Caco-2 (cell line): ENCODE data around the gene TEX101. TPM values are rescaled to one million over a fixed set of nuclear protein-coding genes. Genes with fewer than 3 reads are reported as not detected.
"Not testable (repeated sequence)": the region's sequence is repeated elsewhere in the genome, so short reads cannot be mapped to it uniquely, and the experiment has no call there.

Source experiments
- BruUV-seq: library from RNA; stranded (reverse); fragments of 400-500 nt; replicated peaks from 2 replicates; lab custom pipeline; 2021; lab: Mats Ljungman, UMichigan
- CTCF ChIA-PET: fragments of 300-600 bp; sonication (Branson Sonifier 250); formaldehyde crosslinking; loops from one replicate; lab custom pipeline; 2022; ENCODE audit warnings: antibody characterized with exemption; lab: Charles Lee
- POLR2A ChIA-PET: fragments of 300-600 bp; sonication (Branson Sonifier 250); formaldehyde crosslinking; loops from one replicate; lab custom pipeline; 2022; ENCODE audit warnings: antibody characterized with exemption; lab: Charles Lee
- DNase-seq, 2 experiments: peaks; one replicate each; pipeline versions ENCODE4 v3.0.0 to v3.0.0-alpha.2; 2020 to 2022
- H3K27me3 ChIP-seq: replicated peaks from 2 replicates; pipeline ENCODE4 v1.6.0; 2011; ENCODE audit warnings: low read length; ENCODE audit not compliant: control insufficient read depth, insufficient read depth
- H3K36me3 ChIP-seq: 2 replicates; pipeline ENCODE4 v1.5.1; 2011; ENCODE audit warnings: low read length; ENCODE audit not compliant: control insufficient read depth, insufficient read depth
- H3K4me1 ChIP-seq: fragments of 250-450 bp; sonication (Bioruptor Pico); 2 replicates; pipeline ENCODE4 v1.5.1; 2020; ENCODE audit warnings: mild to moderate bottlenecking
- H3K4me3 ChIP-seq: 2 replicates; pipeline ENCODE4 v1.5.1; 2011; ENCODE audit warnings: low read depth, mild to moderate bottlenecking, control low read depth, low read length
- H3K9me3 ChIP-seq: fragments of 250-450 bp; sonication (Bioruptor Pico); 2 replicates; pipeline ENCODE4 v1.5.1; 2020; ENCODE audit warnings: mild to moderate bottlenecking, moderate library complexity
- H3K27ac Mint-ChIP-seq: one replicate; pipeline ENCODE4 v1.8.0; 2022; ENCODE audit warnings: mixed read lengths; ENCODE audit not compliant: unreplicated experiment
- H3K27me3 Mint-ChIP-seq: one replicate; pipeline ENCODE4 v1.8.0; 2022; ENCODE audit warnings: mixed read lengths; ENCODE audit not compliant: insufficient read depth, unreplicated experiment
- H3K36me3 Mint-ChIP-seq: one replicate; pipeline ENCODE4 v1.8.0; 2022; ENCODE audit warnings: mild to moderate bottlenecking, mixed read lengths; ENCODE audit not compliant: insufficient read depth, unreplicated experiment
- H3K4me1 Mint-ChIP-seq: one replicate; pipeline ENCODE4 v1.8.0; 2022; ENCODE audit warnings: low read depth, mixed read lengths; ENCODE audit not compliant: unreplicated experiment
- H3K4me3 Mint-ChIP-seq: one replicate; pipeline ENCODE4 v1.8.0; 2022; ENCODE audit warnings: mild to moderate bottlenecking, moderate library complexity, mixed read lengths; ENCODE audit not compliant: unreplicated experiment
- H3K9me3 Mint-ChIP-seq: one replicate; pipeline ENCODE4 v1.8.0; 2022; ENCODE audit warnings: mixed read lengths; ENCODE audit not compliant: unreplicated experiment
- intact Hi-C: fragments of 100-400 bp; cut with micrococcal nuclease; formaldehyde crosslinking; loops from one replicate; pipeline ENCODE4 v1.10.0; 2022; ENCODE audit not compliant: unreplicated experiment
- total RNA-seq: library from RNA; stranded (reverse); gene quantifications from 2 replicates; pipeline ENCODE4 v1.2.3, GENCODE V29; 2022
- TF ChIP-seq, protein P1 (sequence below), 2 experiments: fragments of 200-600 bp in 1 of 2; IDR thresholded peaks; 1 replicate in 1 of 2; 2 replicates in 1 of 2; pipeline versions ENCODE4 v1.5.1 to v1.8.0; 2011 to 2022; ENCODE audit warnings: antibody characterized with exemption in 1 of 2, control low read depth in 1 of 2, inconsistent platforms in 1 of 2, low read depth in 1 of 2, low read length in 1 of 2, mild to moderate bottlenecking in 1 of 2, moderate library complexity in 1 of 2; ENCODE audit not compliant: insufficient read depth in 1 of 2, severe bottlenecking in 1 of 2, unreplicated experiment in 1 of 2

The TEX101 gene
- total RNA-seq, 1 experiment from 2014 or later = not detected

- intact Hi-C loops = loop anchor here (10.0 kb wide), 1 partner anchor 213 kb away; no protein-coding TSS in a partner anchor
- BruUV-seq = no TSS peak
- CTCF ChIA-PET = no interaction called here
- Mint-ChIP-seq H3K9me3 (no peaks in the 10 kb centered on the region), H3K36me3 (no peaks in the 10 kb centered on the region), H3K4me1 (peaks cover under 1% of the 10 kb centered on the region), H3K4me3 (no peak overlapping the region), H3K27me3 (peaks cover 3% of the 10 kb centered on the region), H3K27ac (no peak overlapping the region)
- TF ChIP-seq, protein P1, sequence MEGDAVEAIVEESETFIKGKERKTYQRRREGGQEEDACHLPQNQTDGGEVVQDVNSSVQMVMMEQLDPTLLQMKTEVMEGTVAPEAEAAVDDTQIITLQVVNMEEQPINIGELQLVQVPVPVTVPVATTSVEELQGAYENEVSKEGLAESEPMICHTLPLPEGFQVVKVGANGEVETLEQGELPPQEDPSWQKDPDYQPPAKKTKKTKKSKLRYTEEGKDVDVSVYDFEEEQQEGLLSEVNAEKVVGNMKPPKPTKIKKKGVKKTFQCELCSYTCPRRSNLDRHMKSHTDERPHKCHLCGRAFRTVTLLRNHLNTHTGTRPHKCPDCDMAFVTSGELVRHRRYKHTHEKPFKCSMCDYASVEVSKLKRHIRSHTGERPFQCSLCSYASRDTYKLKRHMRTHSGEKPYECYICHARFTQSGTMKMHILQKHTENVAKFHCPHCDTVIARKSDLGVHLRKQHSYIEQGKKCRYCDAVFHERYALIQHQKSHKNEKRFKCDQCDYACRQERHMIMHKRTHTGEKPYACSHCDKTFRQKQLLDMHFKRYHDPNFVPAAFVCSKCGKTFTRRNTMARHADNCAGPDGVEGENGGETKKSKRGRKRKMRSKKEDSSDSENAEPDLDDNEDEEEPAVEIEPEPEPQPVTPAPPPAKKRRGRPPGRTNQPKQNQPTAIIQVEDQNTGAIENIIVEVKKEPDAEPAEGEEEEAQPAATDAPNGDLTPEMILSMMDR (IDR thresholded peaks at IDR 0.05; ENCODE audit: insufficient read depth in 1 of 2, low read depth in 1 of 2, low read length in 1 of 2, severe bottlenecking in 1 of 2, unreplicated experiment in 1 of 2) = no peak
- Histone ChIP-seq H3K27me3 (no peaks in the 10 kb centered on the region), H3K4me3 (no peak overlapping the region), H3K36me3 (no peaks in the 10 kb centered on the region), H3K9me3 (peaks cover 5% of the 10 kb centered on the region; the same call in 1 of the 2 replicates), H3K4me1 (no peaks in the 10 kb centered on the region)
- no peak for DNase-seq
- POLR2A ChIA-PET = interaction anchor here (0.5 kb wide), 1 partner anchor 62 kb away, joined by 3 read pairs; no protein-coding TSS in a partner anchor
These were observed 27.0 kb downstream of the TEX101 start for GRCh38 chr19:43441716-43442115.

GRCh38 chr19:43444091-43444490 is 29.4 kb downstream of the TEX101 start:
- H3K9me3 ChIP-seq, H3K9me3 Mint-ChIP-seq, H3K4me3 ChIP-seq, H3K4me1 Mint-ChIP-seq, H3K27me3 ChIP-seq, H3K4me1 ChIP-seq, H3K36me3 Mint-ChIP-seq, H3K27ac Mint-ChIP-seq, POLR2A ChIA-PET, H3K4me3 Mint-ChIP-seq, H3K36me3 ChIP-seq, H3K27me3 Mint-ChIP-seq, BruUV-seq, DNase-seq: not testable (repeated sequence)
- CTCF ChIA-PET = interaction anchor here (0.6 to 1.1 kb wide), 2 partner anchors 19 to 225 kb away, joined by 3 read pairs; no protein-coding TSS in a partner anchor
- intact Hi-C loops = loop anchor here (10.0 kb wide), 1 partner anchor 211 kb away; no protein-coding TSS in a partner anchor

- no peak overlapping the region for H3K27ac Mint-ChIP-seq
- DNase-seq = no peak
- BruUV-seq = no TSS peak
- ChIA-PET CTCF (interaction anchor here (0.6 kb wide), 1 partner anchor 224 kb away, joined by 3 read pairs; no protein-coding TSS in a partner anchor), POLR2A (no interaction called here)
- intact Hi-C loops = loop anchor here (5.0 to 10.0 kb wide), 2 partner anchors 58 to 210 kb away; partner anchors contain the start of gene PHLDB3
- peaks cover 2% of the 10 kb centered on the region; the same call in 1 of the 2 replicates for H3K9me3 ChIP-seq
- TF ChIP-seq, protein P1 (IDR thresholded peaks at IDR 0.05; ENCODE audit: insufficient read depth in 1 of 2, low read depth in 1 of 2, low read length in 1 of 2, severe bottlenecking in 1 of 2, unreplicated experiment in 1 of 2) = no peak
- no peaks in the 10 kb centered on the region for H3K27me3 ChIP-seq
- H3K9me3 Mint-ChIP-seq = no peaks in the 10 kb centered on the region
- no peaks in the 10 kb centered on the region for H3K36me3 ChIP-seq
- H3K36me3 Mint-ChIP-seq = no peaks in the 10 kb centered on the region
- no peak overlapping the region for H3K4me3 Mint-ChIP-seq
- no peaks in the 10 kb centered on the region for H3K4me1 ChIP-seq
- peaks cover 5% of the 10 kb centered on the region for H3K4me1 Mint-ChIP-seq
- peaks cover 5% of the 10 kb centered on the region for H3K27me3 Mint-ChIP-seq
- H3K4me3 ChIP-seq = no peak overlapping the region
These were observed 30.0 kb downstream of the TEX101 start for GRCh38 chr19:43444531-43445287.
